HepG2 (cell line): ENCODE data around the gene TSPAN17. TPM values are rescaled to one million over a fixed set of nuclear protein-coding genes. Genes with fewer than 3 reads are reported as not detected.

Experiments
- ARNT ChIP-seq: fragments of 450-650 bp; IDR thresholded peaks from 2 replicates; pipeline ENCODE4 v1.6.1; 2017
- NFKB2 ChIP-seq: sonication (generic); formaldehyde crosslinking; IDR thresholded peaks from 2 replicates; pipeline ENCODE4 v1.4.0; 2020; ENCODE audit warnings: missing genetic modification reagents, borderline replicate concordance
- TARDBP ChIP-seq: sonication (generic); formaldehyde crosslinking; IDR thresholded peaks from 2 replicates; pipeline ENCODE4 v1.8.0; 2022; ENCODE audit warnings: mild to moderate bottlenecking, missing genetic modification reagents
- TCF7 ChIP-seq: sonication (generic); IDR thresholded peaks from 2 replicates; pipeline ENCODE4 v1.6.1; 2016; ENCODE audit warnings: antibody characterized with exemption, low read depth
- polyA plus RNA-seq, 8 experiments: library from polyadenylated mRNA; depleted of rRNA in 3 of 8; stranded (reverse) in 7 of 8; unstranded in 1 of 8; fragments of >200 nt; fragmentation: Illumina TruSeq in 4 of 8; extraction: Trizol in 4 of 8; gene quantifications; 2 replicates each; pipeline versions ENCODE4 v1.2.1 to v1.2.3, GENCODE V29; 2011 to 2016; ENCODE audit warnings: low read depth in 4 of 8, missing spikeins in 1 of 8, mixed read lengths in 1 of 8; ENCODE audit not compliant: insufficient read depth in 1 of 8
- total RNA-seq, 5 experiments: library from RNA; depleted of rRNA; stranded (reverse); fragments of >200 nt; fragmentation: Illumina TruSeq; extraction: Trizol; gene quantifications; 2 replicates each; pipeline ENCODE4 v1.2.3, GENCODE V29; 2016; ENCODE audit warnings: low read depth in 1 of 5
- TF ChIP-seq, protein P1 (sequence below): sonication (generic); formaldehyde crosslinking; conservative IDR thresholded peaks from 2 replicates; pipeline ENCODE4 v1.8.1; 2023; ENCODE audit warnings: missing genetic modification reagents
- TF ChIP-seq, protein P2 (sequence below): sonication (generic); formaldehyde crosslinking; conservative IDR thresholded peaks from 2 replicates; pipeline ENCODE4 v1.4.0; 2020; ENCODE audit warnings: missing genetic modification reagents
- TF ChIP-seq, protein P3 (sequence below): sonication (generic); formaldehyde crosslinking; IDR thresholded peaks from 2 replicates; pipeline ENCODE4 v1.5.0; 2020; ENCODE audit warnings: mild to moderate bottlenecking, missing genetic modification reagents, borderline replicate concordance
- TF ChIP-seq, protein P4 (sequence below): sonication (generic); formaldehyde crosslinking; IDR thresholded peaks from 2 replicates; pipeline ENCODE4 v1.4.0; 2020; ENCODE audit warnings: missing genetic modification reagents, borderline replicate concordance

The TSPAN17 gene
- total and polyA plus RNA-seq, 2 of the 13 experiments (the other 11 are each of a cell fraction or from before 2014, with no cell fraction given): 11.5 to 15.0 TPM

DNA sequence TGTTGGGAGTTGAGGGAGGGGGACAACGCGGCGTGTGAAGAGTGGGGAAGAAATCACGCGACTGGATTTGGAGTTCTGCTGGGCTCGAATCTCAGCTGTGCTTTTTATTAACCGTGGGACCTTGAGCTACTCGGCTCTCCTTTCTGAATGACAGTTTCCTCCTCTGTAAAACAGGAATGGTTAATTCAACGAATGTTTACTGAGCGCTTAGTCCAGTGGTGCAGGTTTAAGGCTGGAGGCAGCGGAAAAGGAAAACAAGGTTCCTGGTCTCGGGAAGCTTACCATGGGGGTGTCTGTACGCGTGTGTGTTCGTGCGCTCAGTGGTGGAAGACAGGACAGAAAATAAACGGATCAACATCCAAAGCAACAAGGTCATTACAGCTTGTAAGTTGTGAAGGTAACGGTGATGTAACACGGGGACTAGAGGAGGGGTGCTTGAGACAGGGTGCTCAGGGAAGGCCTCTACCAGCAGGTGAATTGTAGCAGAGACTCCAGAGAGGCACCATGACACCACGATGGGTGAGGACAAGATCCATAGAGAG, 16.5 kb upstream of the TSPAN17 start (continued):
- TF ChIP-seq, protein P1, sequence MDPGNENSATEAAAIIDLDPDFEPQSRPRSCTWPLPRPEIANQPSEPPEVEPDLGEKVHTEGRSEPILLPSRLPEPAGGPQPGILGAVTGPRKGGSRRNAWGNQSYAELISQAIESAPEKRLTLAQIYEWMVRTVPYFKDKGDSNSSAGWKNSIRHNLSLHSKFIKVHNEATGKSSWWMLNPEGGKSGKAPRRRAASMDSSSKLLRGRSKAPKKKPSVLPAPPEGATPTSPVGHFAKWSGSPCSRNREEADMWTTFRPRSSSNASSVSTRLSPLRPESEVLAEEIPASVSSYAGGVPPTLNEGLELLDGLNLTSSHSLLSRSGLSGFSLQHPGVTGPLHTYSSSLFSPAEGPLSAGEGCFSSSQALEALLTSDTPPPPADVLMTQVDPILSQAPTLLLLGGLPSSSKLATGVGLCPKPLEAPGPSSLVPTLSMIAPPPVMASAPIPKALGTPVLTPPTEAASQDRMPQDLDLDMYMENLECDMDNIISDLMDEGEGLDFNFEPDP (CRISPR knock-in tag): 0 out of 2 replicates have a peak, but pooled peaks have one; percentile 50
- TF ChIP-seq, protein P2, sequence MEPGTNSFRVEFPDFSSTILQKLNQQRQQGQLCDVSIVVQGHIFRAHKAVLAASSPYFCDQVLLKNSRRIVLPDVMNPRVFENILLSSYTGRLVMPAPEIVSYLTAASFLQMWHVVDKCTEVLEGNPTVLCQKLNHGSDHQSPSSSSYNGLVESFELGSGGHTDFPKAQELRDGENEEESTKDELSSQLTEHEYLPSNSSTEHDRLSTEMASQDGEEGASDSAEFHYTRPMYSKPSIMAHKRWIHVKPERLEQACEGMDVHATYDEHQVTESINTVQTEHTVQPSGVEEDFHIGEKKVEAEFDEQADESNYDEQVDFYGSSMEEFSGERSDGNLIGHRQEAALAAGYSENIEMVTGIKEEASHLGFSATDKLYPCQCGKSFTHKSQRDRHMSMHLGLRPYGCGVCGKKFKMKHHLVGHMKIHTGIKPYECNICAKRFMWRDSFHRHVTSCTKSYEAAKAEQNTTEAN (CRISPR knock-in tag): no peak
- TF ChIP-seq, protein P3, sequence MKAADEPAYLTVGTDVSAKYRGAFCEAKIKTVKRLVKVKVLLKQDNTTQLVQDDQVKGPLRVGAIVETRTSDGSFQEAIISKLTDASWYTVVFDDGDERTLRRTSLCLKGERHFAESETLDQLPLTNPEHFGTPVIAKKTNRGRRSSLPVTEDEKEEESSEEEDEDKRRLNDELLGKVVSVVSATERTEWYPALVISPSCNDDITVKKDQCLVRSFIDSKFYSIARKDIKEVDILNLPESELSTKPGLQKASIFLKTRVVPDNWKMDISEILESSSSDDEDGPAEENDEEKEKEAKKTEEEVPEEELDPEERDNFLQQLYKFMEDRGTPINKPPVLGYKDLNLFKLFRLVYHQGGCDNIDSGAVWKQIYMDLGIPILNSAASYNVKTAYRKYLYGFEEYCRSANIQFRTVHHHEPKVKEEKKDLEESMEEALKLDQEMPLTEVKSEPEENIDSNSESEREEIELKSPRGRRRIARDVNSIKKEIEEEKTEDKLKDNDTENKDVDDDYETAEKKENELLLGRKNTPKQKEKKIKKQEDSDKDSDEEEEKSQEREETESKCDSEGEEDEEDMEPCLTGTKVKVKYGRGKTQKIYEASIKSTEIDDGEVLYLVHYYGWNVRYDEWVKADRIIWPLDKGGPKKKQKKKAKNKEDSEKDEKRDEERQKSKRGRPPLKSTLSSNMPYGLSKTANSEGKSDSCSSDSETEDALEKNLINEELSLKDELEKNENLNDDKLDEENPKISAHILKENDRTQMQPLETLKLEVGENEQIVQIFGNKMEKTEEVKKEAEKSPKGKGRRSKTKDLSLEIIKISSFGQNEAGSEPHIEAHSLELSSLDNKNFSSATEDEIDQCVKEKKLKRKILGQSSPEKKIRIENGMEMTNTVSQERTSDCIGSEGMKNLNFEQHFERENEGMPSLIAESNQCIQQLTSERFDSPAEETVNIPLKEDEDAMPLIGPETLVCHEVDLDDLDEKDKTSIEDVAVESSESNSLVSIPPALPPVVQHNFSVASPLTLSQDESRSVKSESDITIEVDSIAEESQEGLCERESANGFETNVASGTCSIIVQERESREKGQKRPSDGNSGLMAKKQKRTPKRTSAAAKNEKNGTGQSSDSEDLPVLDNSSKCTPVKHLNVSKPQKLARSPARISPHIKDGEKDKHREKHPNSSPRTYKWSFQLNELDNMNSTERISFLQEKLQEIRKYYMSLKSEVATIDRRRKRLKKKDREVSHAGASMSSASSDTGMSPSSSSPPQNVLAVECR (CRISPR knock-in tag): 0 out of 2 replicates have a peak, but pooled peaks have one; percentile 19
- TF ChIP-seq TCF7 (no peak), TARDBP (CRISPR knock-in tag) (0 out of 2 replicates have a peak, but pooled peaks have one; percentile 15), ARNT (no peak), NFKB2 (CRISPR knock-in tag) (no peak)
- TF ChIP-seq, protein P4, sequence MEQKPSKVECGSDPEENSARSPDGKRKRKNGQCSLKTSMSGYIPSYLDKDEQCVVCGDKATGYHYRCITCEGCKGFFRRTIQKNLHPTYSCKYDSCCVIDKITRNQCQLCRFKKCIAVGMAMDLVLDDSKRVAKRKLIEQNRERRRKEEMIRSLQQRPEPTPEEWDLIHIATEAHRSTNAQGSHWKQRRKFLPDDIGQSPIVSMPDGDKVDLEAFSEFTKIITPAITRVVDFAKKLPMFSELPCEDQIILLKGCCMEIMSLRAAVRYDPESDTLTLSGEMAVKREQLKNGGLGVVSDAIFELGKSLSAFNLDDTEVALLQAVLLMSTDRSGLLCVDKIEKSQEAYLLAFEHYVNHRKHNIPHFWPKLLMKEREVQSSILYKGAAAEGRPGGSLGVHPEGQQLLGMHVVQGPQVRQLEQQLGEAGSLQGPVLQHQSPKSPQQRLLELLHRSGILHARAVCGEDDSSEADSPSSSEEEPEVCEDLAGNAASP (CRISPR knock-in tag): no peak
